K562 (cell line): ENCODE measurements around the gene CLTB. TPM values are rescaled to one million over a fixed set of nuclear protein-coding genes. Genes with fewer than 3 reads are reported as not detected.

Experiments used
- ATF3 ChIP-seq, 2 experiments: fragments of 450-650 bp in 1 of 2; sonication (generic) in 1 of 2; formaldehyde crosslinking in 1 of 2; IDR thresholded peaks in 1 of 2; conservative IDR thresholded peaks in 1 of 2; 2 replicates each; pipeline versions ENCODE4 v1.6.1 to v1.8.1; 2016 to 2023; ENCODE audit warnings: mild to moderate bottlenecking in 2 of 2, moderate library complexity in 2 of 2, inconsistent platforms in 1 of 2, missing genetic modification reagents in 1 of 2
- C11orf30 ChIP-seq: fragments of 450-650 bp; IDR thresholded peaks from 2 replicates; pipeline ENCODE4 v1.6.1; 2016; ENCODE audit warnings: low read depth, mild to moderate bottlenecking
- CBFA2T3 ChIP-seq: fragments of 450-650 bp; IDR thresholded peaks from 2 replicates; pipeline ENCODE4 v1.6.1; 2017
- CC2D1A ChIP-seq: fragments of 450-650 bp; IDR thresholded peaks from 2 replicates; pipeline ENCODE4 v1.6.1; 2017; ENCODE audit warnings: mild to moderate bottlenecking
- CREB3L1 ChIP-seq: fragments of 450-650 bp; IDR thresholded peaks from 2 replicates; pipeline ENCODE4 v1.6.1; 2014; ENCODE audit warnings: low read depth, mild to moderate bottlenecking, moderate library complexity, borderline replicate concordance
- CTBP1 ChIP-seq: fragments of 450-650 bp; IDR thresholded peaks from 2 replicates; pipeline ENCODE4 v1.6.1; 2016; ENCODE audit warnings: borderline replicate concordance
- EHMT2 ChIP-seq: fragments of 450-650 bp; IDR thresholded peaks from 2 replicates; pipeline ENCODE4 v1.6.1; 2018; ENCODE audit warnings: antibody characterized with exemption
- EP400 ChIP-seq: fragments of 450-650 bp; IDR thresholded peaks from 2 replicates; pipeline ENCODE4 v1.6.1; 2017; ENCODE audit warnings: antibody characterized with exemption, mild to moderate bottlenecking, moderate library complexity
- ETV1 ChIP-seq: fragments of 450-650 bp; conservative IDR thresholded peaks from 2 replicates; pipeline ENCODE4 v1.6.1; 2016; ENCODE audit warnings: missing genetic modification characterization, control low read depth, low read depth, missing compliant biosample characterization
- MAFK ChIP-seq: IDR thresholded peaks from 2 replicates; pipeline ENCODE4 v1.6.1; 2011; ENCODE audit warnings: low read length, improper control_type of control experiment
- MXI1 ChIP-seq: IDR thresholded peaks from 2 replicates; pipeline ENCODE4 v1.6.1; 2011; ENCODE audit warnings: low read depth, mild to moderate bottlenecking, improper control_type of control experiment, low read length
- PKNOX1 ChIP-seq: fragments of 450-650 bp; IDR thresholded peaks from 2 replicates; pipeline ENCODE4 v1.6.1; 2016
- SAFB ChIP-seq: fragments of 200-400 bp; formaldehyde crosslinking; IDR thresholded peaks from 2 replicates; pipeline ENCODE4 v1.6.1; 2017; ENCODE audit warnings: low read depth, low read length, borderline replicate concordance
- YY1 ChIP-seq, 3 experiments: IDR thresholded peaks; 2 replicates each; pipeline ENCODE4 v1.6.1; 2011; ENCODE audit warnings: low read length in 2 of 3, mild to moderate bottlenecking in 2 of 3, moderate library complexity in 2 of 3, borderline replicate concordance in 1 of 3, control low read depth in 1 of 3, low read depth in 1 of 3; ENCODE audit not compliant: insufficient read depth in 3 of 3, insufficient replicate concordance in 2 of 3, control insufficient read depth in 1 of 3, insufficient read length in 1 of 3; ENCODE audit errors: extremely low read depth in 1 of 3
- ZMIZ1 ChIP-seq, 2 experiments: fragments of 150-350 bp in 1 of 2; IDR thresholded peaks; 2 replicates each; pipeline ENCODE4 v1.6.1; 2012 to 2016; ENCODE audit warnings: low read depth in 2 of 2, low read length in 2 of 2, mild to moderate bottlenecking in 1 of 2, moderate library complexity in 1 of 2
- ZNF592 ChIP-seq: fragments of 450-650 bp; IDR thresholded peaks from 2 replicates; pipeline ENCODE4 v1.6.1; 2017; ENCODE audit warnings: antibody characterized with exemption, mild to moderate bottlenecking
- polyA plus RNA-seq, 8 experiments: library from polyadenylated mRNA; depleted of rRNA in 4 of 8; stranded (reverse) in 5 of 8; unstranded in 3 of 8; fragments of >200 nt; fragmentation: Nextera tagmentation in 2 of 8; fragmentation: Illumina TruSeq in 1 of 8; extraction: Ambion mirVana in 2 of 8; extraction: Trizol in 1 of 8; gene quantifications; 2 replicates each; pipeline versions ENCODE4 v1.2.1 to v1.2.3, GENCODE V29; 2011 to 2014; ENCODE audit warnings: inconsistent platforms in 1 of 8, missing spikeins in 1 of 8
- total RNA-seq, 7 experiments: library from RNA; depleted of rRNA in 6 of 7; stranded (reverse); fragments of >200 nt in 6 of 7; fragmentation: Illumina TruSeq in 2 of 7; extraction: Trizol in 2 of 7; gene quantifications; 2 replicates each; pipeline versions ENCODE4 v1.2.1 to v1.2.3, GENCODE V29; 2011 to 2021; ENCODE audit warnings: low replicate concordance in 1 of 7

CLTB gene
- total and polyA plus RNA-seq, 9 of the 15 experiments (the other 6 are each of a cell fraction or from before 2014, with no cell fraction given) = 1.8 to 117 (median 39.0) TPM

GRCh38 chr5:176396330-176396729, 20.0 kb downstream of the CLTB start (continued):
- TF ChIP-seq ZMIZ1 (IDR thresholded peaks at IDR 0.05; ENCODE audit: low read depth in 2 of 2, low read length in 2 of 2) (no peak), ATF3 (IDR thresholded peaks at IDR 0.05) (peak; percentile 57; the same call in 1 of the 2 replicates), ATF3 (CRISPR knock-in tag; conservative IDR thresholded peaks at IDR 0.05) (no peak), EHMT2 (0 out of 2 replicates have a peak, but pooled peaks have one; percentile 28), PKNOX1 (peak; percentile 81), YY1 (IDR thresholded peaks at IDR 0.05; ENCODE audit: borderline replicate concordance in 1 of 3, control insufficient read depth in 1 of 3, extremely low read depth in 1 of 3, insufficient read depth in 3 of 3, insufficient read length in 1 of 3, insufficient replicate concordance in 2 of 3, low read depth in 1 of 3, low read length in 2 of 3) (peak in 1 of 3 experiments; percentile 33), MAFK (peak; percentile 97), SAFB (no peak), CTBP1 (peak; percentile 26; the same call in 1 of the 2 replicates), ETV1 (no peak), CC2D1A (no peak), ZNF592 (peak; percentile 75), CREB3L1 (peak; percentile 65; the same call in 1 of the 2 replicates), CBFA2T3 (peak; percentile 26; the same call in 1 of the 2 replicates), MXI1 (no peak), C11orf30 (peak; percentile 100), EP400 (peak; percentile 65)
